Measurements from ENCODE around the gene CLCN4.

Gene CLCN4

GRCh38 chrX:10246297-10246696 is 89.5 kb downstream of the CLCN4 start:
- DNase-seq: no peak

- DNase-seq: no peak
Measured at GRCh38 chrX:10246846-10247245, 90.1 kb downstream of the CLCN4 start.

- DNase-seq: no peak
Measured at GRCh38 chrX:10254739-10255138, 98.0 kb downstream of the CLCN4 start.

GRCh38 chrX:10259716-10260115 is 102.9 kb downstream of the CLCN4 start:
- DNase-seq: no peak

- DNase-seq: no peak
Measured at GRCh38 chrX:10265775-10266174, 109.0 kb downstream of the CLCN4 start.

GRCh38 chrX:10278716-10279115 is 121.9 kb downstream of the CLCN4 start:
- no peak for DNase-seq

GRCh38 chrX:10280071-10280470 is 123.3 kb downstream of the CLCN4 start:
- no peak for DNase-seq

GRCh38 chrX:10282490-10282889 is 125.7 kb downstream of the CLCN4 start:
- no peak for DNase-seq

GRCh38 chrX:10286195-10286594 is 129.4 kb downstream of the CLCN4 start:
- no peak for DNase-seq

All from inflammatory macrophage treated with lipopolysaccharide for 1 hour (primary cell).